ENCODE measurements around the gene CCDC27.

GRCh38 chr1:3743421-3743820 lies 8.8 kb upstream of the CCDC27 start:
- TF ChIP-seq FOXM1 (IDR thresholded peaks at IDR 0.05; ENCODE audit: borderline replicate concordance) (no peak), PKNOX1 (IDR thresholded peaks at IDR 0.05) (no peak), FOXK2 (IDR thresholded peaks at IDR 0.05) (no peak), FOXA1 (IDR thresholded peaks at IDR 0.05) (no peak), TARDBP (IDR thresholded peaks at IDR 0.05) (no peak), L3MBTL2 (conservative IDR thresholded peaks at IDR 0.05) (no peak), BHLHE40 (IDR thresholded peaks at IDR 0.05; ENCODE audit: borderline replicate concordance) (no peak), HDGF (IDR thresholded peaks at IDR 0.05; ENCODE audit: borderline replicate concordance) (no peak), ELF4 (IDR thresholded peaks at IDR 0.05) (no peak), NFRKB (IDR thresholded peaks at IDR 0.05) (no peak), ZNF384 (IDR thresholded peaks at IDR 0.05) (no peak), ARNT (IDR thresholded peaks at IDR 0.05) (no peak), SP1 (IDR thresholded peaks at IDR 0.05) (no peak), SUZ12 (IDR thresholded peaks at IDR 0.05) (no peak)
